IMR-90 (cell line): ENCODE measurements around the gene TTLL11. TPM values are rescaled to one million over a fixed set of nuclear protein-coding genes. Genes with fewer than 3 reads are reported as not detected.
"Not testable (repeated sequence)": the region's sequence is repeated elsewhere in the genome, so short reads cannot be mapped to it uniquely, and the experiment has no call there.

ENCODE experiments used
- ATAC-seq: fragments of 200-7000 bp; cut with Tn5 transposase; 2 replicates; pipeline ENCODE4 v1.9.1; 2020; ENCODE audit warnings: low read depth, mild to moderate bottlenecking, moderate library complexity
- BruUV-seq: library from RNA; stranded (reverse); fragments of 400-500 nt; replicated peaks from 2 replicates; lab custom pipeline; 2021; lab: Mats Ljungman, UMichigan
- CTCF ChIA-PET: fragments of 300-600 bp; formaldehyde crosslinking; extraction: SDS; loops from one replicate; lab custom pipeline; 2021; ENCODE audit warnings: antibody characterized with exemption; lab: Yijun Ruan, JAX
- POLR2A ChIA-PET: fragments of 300-600 bp; sonication (Branson Sonifier 250); formaldehyde crosslinking; loops from one replicate; lab custom pipeline; 2022; ENCODE audit warnings: antibody characterized with exemption; ENCODE audit not compliant: unreplicated experiment; lab: Charles Lee
- DNase-seq: peaks from one replicate; pipeline ENCODE4 v3.0.0; 2013
- H2AFZ ChIP-seq: replicated peaks from 2 replicates; pipeline ENCODE3; 2013; ENCODE audit warnings: low read length, mild to moderate bottlenecking; ENCODE audit not compliant: poor library complexity
- H2AK5ac ChIP-seq: 2 replicates; pipeline ENCODE4 v1.6.1; 2013; ENCODE audit warnings: low read depth, low read length, inconsistent platforms
- H2AK9ac ChIP-seq: replicated peaks from 2 replicates; pipeline ENCODE3; 2013; ENCODE audit warnings: mild to moderate bottlenecking, low read depth, low read length, moderate library complexity; ENCODE audit not compliant: poor library complexity
- H2BK120ac ChIP-seq: 2 replicates; pipeline ENCODE4 v1.6.1; 2013; ENCODE audit warnings: low read depth, low read length, inconsistent platforms
- H2BK15ac ChIP-seq: 3 replicates; pipeline ENCODE4 v1.6.1; 2013; ENCODE audit warnings: low read depth, low read length, inconsistent platforms
- H2BK20ac ChIP-seq: 2 replicates; pipeline ENCODE4 v1.6.1; 2013; ENCODE audit warnings: low read depth, mild to moderate bottlenecking, inconsistent platforms, low read length, moderate library complexity
- H2BK5ac ChIP-seq: 2 replicates; pipeline ENCODE4 v1.6.1; 2013; ENCODE audit warnings: mild to moderate bottlenecking, low read depth, low read length, inconsistent platforms; ENCODE audit not compliant: poor library complexity, severe bottlenecking
- H3K14ac ChIP-seq: replicated peaks from 2 replicates; pipeline ENCODE4 v1.6.1; 2013; ENCODE audit warnings: low read depth, low read length, inconsistent platforms
- H3K18ac ChIP-seq: 2 replicates; pipeline ENCODE4 v1.6.1; 2013; ENCODE audit warnings: low read depth, low read length, control low read depth
- H3K23ac ChIP-seq: 2 replicates; pipeline ENCODE4 v1.6.1; 2013; ENCODE audit warnings: low read depth, low read length, inconsistent platforms
- H3K27ac ChIP-seq: 2 replicates; pipeline ENCODE4 v1.5.1; 2013; ENCODE audit warnings: mild to moderate bottlenecking, control low read depth, low read length; ENCODE audit not compliant: insufficient read depth
- H3K27me3 ChIP-seq: 2 replicates; pipeline ENCODE4 v1.6.1; 2013; ENCODE audit warnings: low read length; ENCODE audit not compliant: control insufficient read depth, insufficient read depth
- H3K36me3 ChIP-seq: 2 replicates; pipeline ENCODE4 v1.6.1; 2013; ENCODE audit warnings: low read length, mixed read lengths; ENCODE audit not compliant: control insufficient read depth, insufficient read depth
- H3K4ac ChIP-seq: 2 replicates; pipeline ENCODE4 v1.6.1; 2013; ENCODE audit warnings: low read depth, low read length, inconsistent platforms
- H3K4me1 ChIP-seq: 2 replicates; pipeline ENCODE4 v1.6.1; 2013; ENCODE audit warnings: low read length, mixed read lengths; ENCODE audit not compliant: control insufficient read depth, insufficient read depth
- H3K4me2 ChIP-seq: 2 replicates; pipeline ENCODE4 v1.6.1; 2013; ENCODE audit warnings: low read depth, mild to moderate bottlenecking, control low read depth, low read length, moderate library complexity
- H3K4me3 ChIP-seq: 2 replicates; pipeline ENCODE4 v1.5.1; 2013; ENCODE audit warnings: low read depth, mild to moderate bottlenecking, control low read depth, low read length, moderate library complexity; ENCODE audit not compliant: insufficient read depth
- H3K56ac ChIP-seq: 2 replicates; pipeline ENCODE4 v1.6.1; 2013; ENCODE audit warnings: low read length, inconsistent platforms; ENCODE audit not compliant: insufficient read depth; ENCODE audit errors: extremely low read depth
- H3K79me1 ChIP-seq, 2 experiments: 2 replicates each; pipeline ENCODE4 v1.6.1; 2013; ENCODE audit warnings: low read length in 2 of 2, inconsistent platforms in 1 of 2, low read depth in 1 of 2
- H3K9ac ChIP-seq: 2 replicates; pipeline ENCODE4 v1.6.1; 2013; ENCODE audit warnings: low read depth, low read length, control low read depth
- H3K9me1 ChIP-seq: 2 replicates; pipeline ENCODE4 v1.6.1; 2013; ENCODE audit warnings: low read length, inconsistent platforms; ENCODE audit not compliant: insufficient read depth
- H3K9me3 ChIP-seq: 2 replicates; pipeline ENCODE4 v1.6.1; 2013; ENCODE audit warnings: low read length; ENCODE audit not compliant: control insufficient read depth, insufficient read depth
- H4K20me1 ChIP-seq: 2 replicates; pipeline ENCODE4 v1.6.1; 2013; ENCODE audit warnings: low read length, inconsistent platforms; ENCODE audit not compliant: insufficient read depth
- H4K5ac ChIP-seq: 2 replicates; pipeline ENCODE4 v1.6.1; 2013; ENCODE audit warnings: mild to moderate bottlenecking, low read depth, low read length, control low read depth
- H4K8ac ChIP-seq, 2 experiments: 2 replicates each; pipeline ENCODE4 v1.6.1; 2013; ENCODE audit warnings: low read depth in 2 of 2, low read length in 2 of 2, control low read depth in 1 of 2, inconsistent platforms in 1 of 2
- H4K91ac ChIP-seq: 2 replicates; pipeline ENCODE4 v1.6.1; 2013; ENCODE audit warnings: low read depth, low read length, inconsistent platforms; ENCODE audit not compliant: insufficient read depth
- WGBS, 2 experiments: methylation state at CpG; one replicate each; pipeline versions ENCODE4 v1.1.5 to v1.1.7; 2013; ENCODE audit warnings: missing lambda C conversion rate in 2 of 2; ENCODE audit not compliant: insufficient read length in 1 of 2; ENCODE audit errors: extremely low coverage in 2 of 2; 5-methylcytosine and 5-hydroxymethylcytosine counted together
- dilution Hi-C: fragments of 300-500 bp; cut with HindIII; formaldehyde crosslinking; loops from one replicate; pipeline ENCODE4 v1.14.3; 2018; ENCODE audit warnings: low sequenced_read_pairs; ENCODE audit not compliant: unreplicated experiment
- in situ Hi-C: fragments of 300-500 bp; cut with MboI; formaldehyde crosslinking; loops from 3 replicates; pipeline ENCODE4 v1.14.3; 2019; ENCODE audit warnings: low sequenced_read_pairs, inconsistent platforms, mixed read lengths
- intact Hi-C: fragments of 100-400 bp; cut with micrococcal nuclease; formaldehyde crosslinking; loops from 2 replicates; pipeline ENCODE4 v1.10.0; 2022
- polyA plus RNA-seq, 3 experiments: library from polyadenylated mRNA; depleted of rRNA; stranded (reverse); fragments of >200 nt; gene quantifications; 2 replicates each; pipeline ENCODE4 v1.2.3, GENCODE V29; 2012; ENCODE audit warnings: low replicate concordance in 1 of 3
- total RNA-seq: library from RNA; depleted of rRNA; stranded (reverse); fragments of >200 nt; gene quantifications from 2 replicates; pipeline ENCODE4 v1.2.3, GENCODE V29; 2012

Gene TTLL11
- total and polyA plus RNA-seq, 2 of the 4 experiments (the other 2 are of a cell fraction) = 2.0 to 4.6 TPM

DNA sequence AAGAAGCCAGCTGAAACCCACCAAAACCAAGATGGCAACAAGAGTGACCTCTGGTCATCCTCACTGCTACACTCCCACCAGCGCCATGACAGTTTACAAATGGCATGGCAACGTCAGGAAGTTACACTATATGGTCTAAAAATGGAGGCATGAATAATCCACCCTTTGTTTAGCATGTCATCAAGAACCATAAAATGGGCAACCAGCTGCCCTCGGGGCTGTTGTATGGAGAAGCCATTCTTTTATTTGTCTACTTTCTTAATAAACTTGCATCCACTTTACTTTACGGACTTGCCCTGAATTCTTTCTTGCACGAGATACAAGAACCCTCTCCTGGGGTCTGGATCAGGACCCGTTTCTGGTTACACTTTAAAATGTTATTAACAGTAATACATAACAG lies 92.6 kb downstream of the TTLL11 start:
- H4K91ac ChIP-seq, H3K4me2 ChIP-seq, H3K4me3 ChIP-seq, DNase-seq, H2BK120ac ChIP-seq, dilution Hi-C loops, H3K4ac ChIP-seq, H3K14ac ChIP-seq, ATAC-seq, H3K36me3 ChIP-seq, H3K9me3 ChIP-seq, POLR2A ChIA-PET, H2BK20ac ChIP-seq, H3K18ac ChIP-seq, H3K56ac ChIP-seq, H2AFZ ChIP-seq, H2BK5ac ChIP-seq, BruUV-seq, H3K9me1 ChIP-seq, H3K23ac ChIP-seq, H2AK5ac ChIP-seq, H3K27me3 ChIP-seq, H3K9ac ChIP-seq, H4K20me1 ChIP-seq, H3K79me1 ChIP-seq, CTCF ChIA-PET, H2AK9ac ChIP-seq, in situ Hi-C loops, H3K27ac ChIP-seq, H4K5ac ChIP-seq, H2BK15ac ChIP-seq, H4K8ac ChIP-seq: not testable (repeated sequence)
- intact Hi-C loops = loop anchor here (5.0 kb wide), 1 partner anchor 97 kb away; no protein-coding TSS in a partner anchor
- peaks cover 12% of the 10 kb centered on the region for H3K4me1 ChIP-seq
- WGBS, 2 experiments = no CpG with 5 or more reads among the region's 6 CpGs
